NCI-H1417 treated with DMSO at 0.1 percent for 48 hours (cell line): ENCODE measurements around the gene OR5M3.

Source experiments
- DNase-seq: peaks from one replicate; lab custom pipeline; 2025; lab: John Stamatoyannopoulos, UW

Gene OR5M3

GRCh38 chr11:56473252-56473651 is at the start of gene OR5M3:
TSS of gene OR5M3 (minus strand) at chr11:56473352. CDS start at chr11:56470497, 2,855 bp downstream.
- DNase-seq: no peak

- no peak for DNase-seq
Observed at GRCh38 chr11:56522008-56522407, 48.9 kb upstream of the OR5M3 start.

- DNase-seq: no peak
Observed at GRCh38 chr11:56513280-56513679, 40.1 kb upstream of the OR5M3 start.

- no peak for DNase-seq
Observed at GRCh38 chr11:56509439-56509838, 36.3 kb upstream of the OR5M3 start.

GRCh38 chr11:56497010-56497409 is 23.9 kb upstream of the OR5M3 start:
- DNase-seq: no peak

- no peak for DNase-seq
Observed at GRCh38 chr11:56495117-56495516, 22.0 kb upstream of the OR5M3 start.

GRCh38 chr11:56491270-56491669 is 18.1 kb upstream of the OR5M3 start, which contains the start of gene OR5M8:
TSS of gene OR5M8 (minus strand) at chr11:56491370. CDS start at chr11:56491370, 0 bp downstream.
- no peak for DNase-seq

DNA sequence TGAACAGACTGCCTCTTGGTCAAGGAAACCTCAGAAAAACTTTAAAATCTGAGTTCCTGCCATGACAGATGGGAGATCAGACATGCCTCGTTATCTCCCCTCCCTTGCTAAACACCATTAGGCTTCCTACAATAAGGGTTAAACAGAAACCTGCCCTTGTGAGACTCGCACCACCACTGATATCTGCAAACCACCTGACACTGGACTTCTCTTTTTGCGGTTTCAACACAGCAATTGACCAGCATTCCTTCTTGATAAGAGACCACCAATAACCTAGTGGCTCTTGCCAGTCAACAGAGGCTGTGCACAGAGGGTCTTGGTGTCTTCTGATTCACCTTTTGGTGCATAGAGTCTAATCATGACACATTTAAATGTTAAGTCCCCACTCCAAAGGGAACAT is 13.6 kb upstream of the OR5M3 start:
- DNase-seq: no peak

DNA sequence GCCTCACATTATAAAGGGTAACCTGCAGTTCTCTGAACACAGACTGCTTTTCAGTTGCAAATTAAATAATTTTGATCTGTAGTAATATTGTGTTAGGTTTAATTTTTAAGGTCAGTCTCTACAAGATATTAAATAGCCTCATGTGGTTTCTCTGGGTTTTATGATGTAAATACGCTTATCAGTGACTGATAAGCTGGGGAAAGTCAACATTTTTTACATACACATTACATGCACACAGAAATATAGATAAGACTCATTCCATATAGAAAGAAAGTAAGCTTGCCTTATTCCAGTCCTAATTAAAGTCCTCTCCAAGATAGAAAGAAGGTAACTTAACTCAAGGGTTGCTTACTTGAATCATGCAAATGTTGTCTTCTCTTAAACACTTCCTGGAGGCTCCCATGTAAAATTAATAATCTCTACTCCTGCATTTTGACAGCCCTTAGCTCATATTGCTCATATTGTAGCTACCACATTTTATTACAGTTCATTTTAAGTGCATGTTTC is 1.6 kb upstream of the OR5M3 start:
- DNase-seq: no peak

DNA sequence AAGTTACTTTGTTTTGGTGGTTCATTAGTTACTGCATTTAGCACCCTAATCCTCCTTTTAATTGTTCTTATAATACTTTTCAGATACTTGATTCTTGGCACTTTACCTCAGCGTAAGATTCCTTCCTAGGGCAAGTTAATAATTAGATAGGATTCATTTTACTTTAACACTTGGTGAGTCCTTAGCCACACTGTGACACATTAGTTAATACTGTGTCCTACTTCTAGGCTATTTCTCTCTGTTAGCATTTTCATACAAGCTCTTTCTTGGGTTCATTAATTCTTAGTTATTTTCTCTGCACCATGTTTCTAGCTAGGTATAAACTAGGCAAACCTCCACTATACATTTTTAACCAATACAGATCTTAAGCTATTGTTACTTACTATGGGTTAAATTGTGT is 16.1 kb downstream of the OR5M3 start:
- no peak for DNase-seq

GRCh38 chr11:56453521-56453920 is 19.6 kb downstream of the OR5M3 start:
- no peak for DNase-seq
